HepG2 (cell line): ENCODE measurements around the gene QSOX1.

Source experiments
- ATRX ChIP-seq: sonication (generic); formaldehyde crosslinking; IDR thresholded peaks from 2 replicates; pipeline ENCODE4 v1.4.0; 2020; ENCODE audit warnings: missing genetic modification reagents, borderline replicate concordance
- ESRRA ChIP-seq: sonication (generic); formaldehyde crosslinking; IDR thresholded peaks from 2 replicates; pipeline ENCODE4 v1.5.1; 2020; ENCODE audit warnings: mild to moderate bottlenecking, low read depth, missing genetic modification reagents
- GABPA ChIP-seq, 2 experiments: IDR thresholded peaks; 2 replicates each; pipeline ENCODE4 v1.6.1; 2011 to 2016; ENCODE audit warnings: low read depth in 2 of 2, low read length in 1 of 2, missing biosample characterization in 1 of 2, missing genetic modification characterization in 1 of 2
- JUN ChIP-seq: sonication (generic); formaldehyde crosslinking; IDR thresholded peaks from 2 replicates; pipeline ENCODE4 v1.4.0; 2020; ENCODE audit warnings: mild to moderate bottlenecking, missing genetic modification reagents
- SMAD1 ChIP-seq: sonication (generic); formaldehyde crosslinking; IDR thresholded peaks from 2 replicates; pipeline ENCODE4 v1.4.0; 2020; ENCODE audit warnings: missing genetic modification reagents, low read depth, mild to moderate bottlenecking, borderline replicate concordance
- ZFP36 ChIP-seq: fragments of 150-350 bp; IDR thresholded peaks from 2 replicates; pipeline ENCODE4 v1.6.1; 2018; ENCODE audit warnings: borderline replicate concordance, low read length, low read depth; ENCODE audit not compliant: partially characterized antibody
- ZNF317 ChIP-seq: sonication (generic); formaldehyde crosslinking; IDR thresholded peaks from 2 replicates; pipeline ENCODE4 v1.5.0; 2020; ENCODE audit warnings: mild to moderate bottlenecking, missing genetic modification reagents
- TF ChIP-seq, protein P1 (sequence below): IDR thresholded peaks from 2 replicates; pipeline ENCODE4 v1.6.1; 2016; ENCODE audit warnings: low read depth, control low read depth
- TF ChIP-seq, protein P2 (sequence below): sonication (generic); formaldehyde crosslinking; IDR thresholded peaks from 2 replicates; pipeline ENCODE4 v1.4.0; 2020; ENCODE audit warnings: missing genetic modification reagents

DNA sequence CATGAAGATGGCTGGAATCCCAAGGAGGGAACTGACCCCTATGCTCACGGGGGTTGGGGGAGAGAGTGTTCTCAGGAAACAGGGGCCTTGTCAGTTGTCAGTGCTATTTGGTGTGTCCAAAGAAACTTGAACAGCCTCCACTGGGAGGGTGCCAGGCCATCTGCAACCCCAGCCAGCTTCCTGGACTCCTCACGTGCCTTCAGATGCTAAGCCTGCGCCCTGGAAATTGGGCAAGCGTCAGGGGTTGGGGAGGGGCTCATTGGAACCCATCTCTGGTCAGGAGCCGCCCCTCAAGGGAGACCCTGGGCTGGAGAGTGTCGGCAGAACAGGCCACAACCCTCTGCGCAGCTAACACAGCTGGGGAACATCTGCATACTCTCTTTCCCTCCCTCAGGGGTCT is 62.3 kb downstream of the QSOX1 start:
- TF ChIP-seq SMAD1 (CRISPR knock-in tag) (no peak), ZFP36 (no peak), ATRX (no peak), ZNF317 (CRISPR knock-in tag) (no peak), GABPA (IDR thresholded peaks at IDR 0.05; ENCODE audit: low read depth, low read length) (no peak), GABPA (CRISPR knock-in tag; IDR thresholded peaks at IDR 0.05; ENCODE audit: low read depth) (no peak), ESRRA (CRISPR knock-in tag) (no peak), JUN (CRISPR knock-in tag) (no peak)
- TF ChIP-seq, protein P1, sequence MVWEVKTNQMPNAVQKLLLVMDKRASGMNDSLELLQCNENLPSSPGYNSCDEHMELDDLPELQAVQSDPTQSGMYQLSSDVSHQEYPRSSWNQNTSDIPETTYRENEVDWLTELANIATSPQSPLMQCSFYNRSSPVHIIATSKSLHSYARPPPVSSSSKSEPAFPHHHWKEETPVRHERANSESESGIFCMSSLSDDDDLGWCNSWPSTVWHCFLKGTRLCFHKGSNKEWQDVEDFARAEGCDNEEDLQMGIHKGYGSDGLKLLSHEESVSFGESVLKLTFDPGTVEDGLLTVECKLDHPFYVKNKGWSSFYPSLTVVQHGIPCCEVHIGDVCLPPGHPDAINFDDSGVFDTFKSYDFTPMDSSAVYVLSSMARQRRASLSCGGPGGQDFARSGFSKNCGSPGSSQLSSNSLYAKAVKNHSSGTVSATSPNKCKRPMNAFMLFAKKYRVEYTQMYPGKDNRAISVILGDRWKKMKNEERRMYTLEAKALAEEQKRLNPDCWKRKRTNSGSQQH = no peak
- TF ChIP-seq, protein P2, sequence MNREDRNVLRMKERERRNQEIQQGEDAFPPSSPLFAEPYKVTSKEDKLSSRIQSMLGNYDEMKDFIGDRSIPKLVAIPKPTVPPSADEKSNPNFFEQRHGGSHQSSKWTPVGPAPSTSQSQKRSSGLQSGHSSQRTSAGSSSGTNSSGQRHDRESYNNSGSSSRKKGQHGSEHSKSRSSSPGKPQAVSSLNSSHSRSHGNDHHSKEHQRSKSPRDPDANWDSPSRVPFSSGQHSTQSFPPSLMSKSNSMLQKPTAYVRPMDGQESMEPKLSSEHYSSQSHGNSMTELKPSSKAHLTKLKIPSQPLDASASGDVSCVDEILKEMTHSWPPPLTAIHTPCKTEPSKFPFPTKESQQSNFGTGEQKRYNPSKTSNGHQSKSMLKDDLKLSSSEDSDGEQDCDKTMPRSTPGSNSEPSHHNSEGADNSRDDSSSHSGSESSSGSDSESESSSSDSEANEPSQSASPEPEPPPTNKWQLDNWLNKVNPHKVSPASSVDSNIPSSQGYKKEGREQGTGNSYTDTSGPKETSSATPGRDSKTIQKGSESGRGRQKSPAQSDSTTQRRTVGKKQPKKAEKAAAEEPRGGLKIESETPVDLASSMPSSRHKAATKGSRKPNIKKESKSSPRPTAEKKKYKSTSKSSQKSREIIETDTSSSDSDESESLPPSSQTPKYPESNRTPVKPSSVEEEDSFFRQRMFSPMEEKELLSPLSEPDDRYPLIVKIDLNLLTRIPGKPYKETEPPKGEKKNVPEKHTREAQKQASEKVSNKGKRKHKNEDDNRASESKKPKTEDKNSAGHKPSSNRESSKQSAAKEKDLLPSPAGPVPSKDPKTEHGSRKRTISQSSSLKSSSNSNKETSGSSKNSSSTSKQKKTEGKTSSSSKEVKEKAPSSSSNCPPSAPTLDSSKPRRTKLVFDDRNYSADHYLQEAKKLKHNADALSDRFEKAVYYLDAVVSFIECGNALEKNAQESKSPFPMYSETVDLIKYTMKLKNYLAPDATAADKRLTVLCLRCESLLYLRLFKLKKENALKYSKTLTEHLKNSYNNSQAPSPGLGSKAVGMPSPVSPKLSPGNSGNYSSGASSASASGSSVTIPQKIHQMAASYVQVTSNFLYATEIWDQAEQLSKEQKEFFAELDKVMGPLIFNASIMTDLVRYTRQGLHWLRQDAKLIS (CRISPR knock-in tag) = no peak
